NCI-H2227 (cell line): ENCODE measurements around the gene FBP1.

Experiments used
- DNase-seq: peaks from one replicate; lab custom pipeline; 2025; ENCODE audit not compliant: unreplicated experiment; lab: John Stamatoyannopoulos, UW

FBP1 gene

GRCh38 chr9:94656200-94656599, 16.9 kb upstream of the FBP1 start:
- DNase-seq: no peak

- no peak for DNase-seq
These were observed 16.4 kb upstream of the FBP1 start for GRCh38 chr9:94655739-94656138.

- no peak for DNase-seq
These were observed 15.0 kb upstream of the FBP1 start for GRCh38 chr9:94654165-94654894.

- no peak for DNase-seq
These were observed 11.6 kb upstream of the FBP1 start for GRCh38 chr9:94650949-94651348.

GRCh38 chr9:94649100-94649819, 9.9 kb upstream of the FBP1 start:
- DNase-seq: no peak

- no peak for DNase-seq
These were observed 8.9 kb upstream of the FBP1 start for GRCh38 chr9:94648185-94648584.

- no peak for DNase-seq
These were observed 6.6 kb upstream of the FBP1 start for GRCh38 chr9:94645901-94646300.

- DNase-seq: no peak
These were observed 5.2 kb upstream of the FBP1 start for GRCh38 chr9:94644543-94644942.

GRCh38 chr9:94643741-94644140, 4.4 kb upstream of the FBP1 start:
- no peak for DNase-seq

GRCh38 chr9:94643176-94643575, 3.9 kb upstream of the FBP1 start:
- no peak for DNase-seq

- DNase-seq: no peak
These were observed 3.2 kb upstream of the FBP1 start for GRCh38 chr9:94642501-94642900.

GRCh38 chr9:94639999-94640376, 670 bp upstream of the FBP1 start:
- DNase-seq: no peak

GRCh38 chr9:94638335-94639060, 820 bp downstream of the FBP1 start:
- no peak for DNase-seq

- DNase-seq: no peak
These were observed 6.6 kb downstream of the FBP1 start for GRCh38 chr9:94632737-94633136.

GRCh38 chr9:94631599-94631998, 7.7 kb downstream of the FBP1 start:
- DNase-seq: no peak

- no peak for DNase-seq
These were observed 8.5 kb downstream of the FBP1 start for GRCh38 chr9:94630833-94631232.

- no peak for DNase-seq
These were observed 9.0 kb downstream of the FBP1 start for GRCh38 chr9:94630281-94630680.

- DNase-seq: no peak
These were observed 12.0 kb downstream of the FBP1 start for GRCh38 chr9:94627287-94627686.

GRCh38 chr9:94625835-94626234, 13.5 kb downstream of the FBP1 start:
- DNase-seq: no peak

- DNase-seq: no peak
These were observed 14.7 kb downstream of the FBP1 start for GRCh38 chr9:94624629-94625028.

- no peak for DNase-seq
These were observed 16.1 kb downstream of the FBP1 start for GRCh38 chr9:94623253-94623652.
